Activated CD8-positive, alpha-beta memory T cell treated with anti-CD3 and anti-CD28 coated beads for 1 hour (primary cell): ENCODE data around the gene DTHD1.

Source experiments
- DNase-seq, 2 donors: peaks; one replicate each; pipeline ENCODE4 v3.0.0-alpha.2; 2020; ENCODE audit warnings: low read depth in 1 of 2; ENCODE audit errors: extremely low read depth in 1 of 2

The DTHD1 gene

DNA sequence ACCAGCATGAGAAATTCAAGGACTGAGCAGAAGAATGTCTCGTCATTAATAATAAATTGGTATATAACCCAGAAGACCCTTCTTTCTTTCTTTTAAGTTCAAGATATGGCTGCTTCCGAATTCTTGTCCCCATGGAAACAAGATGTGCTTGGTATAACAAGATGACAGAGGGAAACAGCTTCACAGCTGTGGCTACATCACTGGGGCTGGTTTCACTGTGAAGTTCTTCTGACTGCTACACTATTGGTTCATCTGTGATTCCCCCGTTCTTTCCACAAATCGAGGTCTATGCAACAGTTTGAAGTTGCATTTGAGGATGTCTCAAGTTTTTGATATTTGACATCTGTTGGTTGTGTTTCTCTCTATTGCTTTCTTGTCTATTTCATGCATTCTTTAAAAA lies 12.3 kb upstream of the DTHD1 start:
- DNase-seq = peak in 1 of 2 donors; percentile 26

DNA sequence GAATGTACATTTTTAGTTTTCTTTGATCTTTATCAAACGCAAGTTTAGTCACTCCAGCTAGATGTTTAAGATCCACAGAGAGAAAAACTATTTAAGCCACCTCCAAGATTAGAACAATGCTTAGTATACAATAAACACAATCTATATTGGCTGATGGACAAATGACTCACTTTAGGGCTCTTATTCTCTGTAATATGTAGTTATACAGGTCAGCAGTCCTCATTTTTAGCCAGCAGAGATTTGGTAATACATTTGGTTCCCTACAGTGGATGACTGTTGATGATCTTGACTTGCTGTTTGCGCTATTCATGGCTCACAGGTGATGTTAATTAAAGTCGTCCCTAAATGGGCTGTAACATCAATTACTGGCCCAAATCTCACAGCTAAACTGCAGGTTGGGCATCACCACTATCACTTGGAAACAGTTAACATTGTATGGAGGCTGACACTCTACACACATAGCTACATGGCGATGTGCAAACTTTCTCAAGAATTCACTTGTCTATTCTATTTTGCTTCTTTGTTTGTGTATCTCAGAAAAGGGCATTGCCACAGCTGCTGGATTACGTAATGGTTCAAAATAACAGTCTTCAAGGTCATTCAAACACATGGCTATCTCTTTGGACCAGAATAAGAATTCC lies 11.8 kb upstream of the DTHD1 start:
- DNase-seq = no peak

DNA sequence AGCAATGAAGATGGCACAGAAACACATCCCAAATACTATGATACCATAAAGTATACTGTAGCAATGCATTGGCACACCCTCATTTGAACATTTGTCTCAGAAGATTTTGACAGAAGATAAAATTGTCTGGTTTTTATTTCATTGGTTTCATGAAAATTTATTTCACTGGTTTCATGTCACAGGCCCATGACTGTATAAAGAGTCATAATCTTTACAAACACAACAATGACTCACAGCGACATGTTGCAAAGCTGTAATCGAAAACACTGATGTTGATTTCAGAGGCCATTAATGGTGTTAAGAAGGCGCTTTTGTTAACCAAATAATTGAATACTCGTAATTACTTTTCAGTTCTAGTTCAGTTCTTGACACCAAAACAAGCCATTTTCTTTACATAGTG lies 8.1 kb upstream of the DTHD1 start:
- DNase-seq = no peak

DNA sequence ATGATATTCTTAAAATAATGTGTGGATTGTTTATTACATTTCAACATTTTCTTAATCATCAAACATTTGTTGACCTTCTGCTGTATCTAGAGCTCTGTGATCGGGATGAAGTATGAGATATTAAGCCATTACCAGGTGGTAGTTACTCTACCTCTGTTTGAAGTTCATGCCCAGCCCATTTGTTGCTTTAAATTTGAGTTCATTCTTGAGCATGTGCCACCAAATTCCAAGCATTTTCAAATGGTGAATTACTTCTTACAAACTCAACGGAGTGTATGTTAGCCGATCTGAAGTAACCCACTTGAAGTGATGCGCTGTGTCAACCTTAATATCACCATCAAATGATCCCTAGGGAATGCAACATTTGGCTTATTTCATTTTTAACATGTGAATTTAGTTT lies 7.3 kb upstream of the DTHD1 start:
- DNase-seq = no peak

DNA sequence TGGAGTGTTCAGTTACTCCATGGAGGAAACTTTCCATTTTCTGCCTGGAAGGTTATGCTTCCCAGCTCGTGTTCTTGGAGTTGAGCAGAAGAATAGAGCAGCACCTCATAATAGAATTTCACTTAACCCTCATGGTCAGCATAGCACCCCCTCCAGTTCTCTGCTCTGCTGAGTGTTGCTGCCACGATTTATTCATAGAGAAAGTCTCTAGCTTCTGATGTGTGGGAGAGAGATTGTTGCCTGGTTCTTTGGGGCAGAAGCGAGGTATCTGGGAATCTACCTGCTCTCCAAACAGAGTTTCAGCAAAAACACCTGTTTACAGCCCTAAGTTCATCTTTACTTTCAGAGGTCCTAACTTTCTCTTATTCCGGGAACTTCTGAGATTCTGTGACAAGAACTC lies 3.9 kb upstream of the DTHD1 start:
- DNase-seq = no peak

DNA sequence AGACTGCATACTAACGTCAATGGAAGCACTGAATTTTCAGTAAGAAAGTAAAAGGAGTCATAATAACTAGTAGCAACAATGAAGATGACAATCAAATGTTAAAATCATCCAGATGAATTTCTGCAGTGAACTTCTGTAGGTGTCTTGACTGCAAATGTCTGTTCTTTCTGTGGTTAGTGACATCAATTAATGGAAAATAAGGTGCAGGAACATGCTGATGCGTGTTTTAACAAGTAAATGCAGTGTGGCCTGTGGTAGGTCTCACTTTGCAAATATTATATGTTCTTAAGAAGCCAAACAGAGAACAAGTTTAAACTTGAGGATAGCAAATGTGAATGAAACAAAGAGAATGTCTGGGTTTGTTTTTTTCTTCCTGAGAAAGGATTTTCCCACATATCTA lies 2.6 kb upstream of the DTHD1 start:
- DNase-seq = no peak

DNA sequence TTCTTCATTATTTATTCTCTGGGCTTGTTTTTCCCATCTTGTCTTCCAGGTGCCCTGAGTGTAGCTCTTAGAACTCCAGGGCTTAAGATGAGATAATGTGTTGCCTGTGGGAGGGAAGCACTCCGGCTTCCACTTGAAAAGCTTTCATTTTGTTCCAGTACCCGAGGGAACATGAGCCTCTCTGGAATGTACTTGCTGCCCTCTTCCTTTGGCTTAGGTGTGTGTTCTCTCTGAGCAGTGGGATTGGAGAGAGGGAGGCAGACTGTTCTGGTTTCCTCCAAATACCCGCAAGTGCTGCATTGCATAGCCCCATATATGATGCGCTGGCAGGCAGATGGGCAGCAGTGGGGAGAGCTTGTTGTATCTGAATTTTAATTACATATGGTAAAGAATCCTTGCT lies 861 bp upstream of the DTHD1 start:
- DNase-seq = no peak

DNA sequence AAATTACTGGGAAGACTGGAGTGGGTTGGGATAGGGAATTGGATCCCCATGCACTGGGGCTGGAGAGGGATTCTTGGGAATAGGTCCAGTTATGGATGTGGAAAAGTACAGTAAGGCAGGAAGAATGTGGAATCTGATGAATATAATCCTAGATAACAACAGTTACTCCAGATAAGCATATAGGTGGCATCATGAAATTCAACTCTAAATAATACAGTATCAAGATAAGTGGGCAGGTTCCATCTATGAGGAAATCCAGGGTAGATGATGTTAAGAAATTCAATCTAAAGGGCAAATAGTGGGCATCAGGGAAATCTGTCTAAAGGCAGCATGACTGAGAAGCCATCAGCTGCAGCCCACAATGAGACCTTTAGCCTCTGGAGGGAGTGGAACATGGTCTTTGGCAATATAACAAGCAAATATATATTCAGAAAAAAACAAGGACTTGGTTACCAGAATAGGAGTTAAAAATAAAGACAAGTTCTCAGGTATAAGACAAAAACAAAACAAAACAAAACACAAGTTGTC lies 1.2 kb downstream of the DTHD1 start:
- no peak for DNase-seq

DNA sequence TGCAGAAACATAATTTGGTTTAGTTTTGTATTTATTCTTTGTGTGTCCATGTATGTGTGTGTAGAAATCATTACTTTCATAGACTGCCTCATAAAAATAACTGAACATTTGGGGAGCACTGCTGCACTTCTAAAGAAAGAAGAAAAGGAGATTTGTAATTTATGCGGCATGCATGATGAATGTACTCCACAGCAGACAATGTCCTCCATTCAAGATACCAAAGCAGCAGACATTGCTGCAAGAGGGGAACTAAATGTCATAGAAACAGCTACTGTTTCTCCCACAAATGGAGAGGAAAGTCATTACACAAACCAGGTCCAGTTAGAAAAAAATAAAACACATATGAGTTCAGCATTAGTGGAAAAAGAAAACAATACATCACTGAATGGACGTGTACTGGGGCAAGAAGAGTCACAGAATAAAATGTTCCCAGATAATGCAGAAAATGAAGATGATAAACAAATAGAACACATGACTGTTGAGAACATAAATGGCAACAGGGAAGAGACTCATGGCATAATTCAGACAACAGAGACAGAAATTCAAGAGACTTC lies 2.6 kb downstream of the DTHD1 start:
- no peak for DNase-seq

DNA sequence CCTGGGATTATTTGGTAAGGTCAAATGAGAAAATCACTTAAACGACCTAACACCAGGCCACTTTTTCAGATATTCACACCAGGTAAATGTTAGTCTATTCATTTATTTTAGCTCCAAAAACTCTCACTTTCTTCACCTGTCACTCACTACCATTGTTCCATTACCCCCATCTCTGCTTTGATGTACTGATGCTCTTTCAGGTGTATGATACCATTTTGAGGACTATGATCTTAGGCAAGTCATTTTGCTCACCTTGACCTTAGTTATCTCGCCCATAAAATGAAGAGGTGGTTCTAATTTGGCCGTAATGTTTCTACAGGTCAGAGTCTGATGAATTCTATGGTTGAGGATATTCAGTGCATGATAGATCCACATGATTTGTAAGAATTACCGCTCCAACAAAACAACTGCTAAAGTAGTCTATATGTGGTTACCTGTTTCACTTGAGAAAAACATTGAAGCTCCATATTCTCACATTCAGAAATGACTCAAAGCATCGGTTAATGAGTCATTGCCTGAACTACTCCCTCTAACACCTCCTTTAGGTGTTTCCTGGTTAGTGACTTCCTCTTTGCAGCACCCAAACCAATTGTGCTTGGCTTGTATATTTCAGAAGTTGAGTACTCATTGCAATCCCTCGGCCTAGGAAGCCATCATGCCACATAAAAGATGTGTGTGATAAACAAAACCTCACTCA lies 4.5 kb downstream of the DTHD1 start:
- peak in 1 of 2 donors; percentile 18 for DNase-seq

DNA sequence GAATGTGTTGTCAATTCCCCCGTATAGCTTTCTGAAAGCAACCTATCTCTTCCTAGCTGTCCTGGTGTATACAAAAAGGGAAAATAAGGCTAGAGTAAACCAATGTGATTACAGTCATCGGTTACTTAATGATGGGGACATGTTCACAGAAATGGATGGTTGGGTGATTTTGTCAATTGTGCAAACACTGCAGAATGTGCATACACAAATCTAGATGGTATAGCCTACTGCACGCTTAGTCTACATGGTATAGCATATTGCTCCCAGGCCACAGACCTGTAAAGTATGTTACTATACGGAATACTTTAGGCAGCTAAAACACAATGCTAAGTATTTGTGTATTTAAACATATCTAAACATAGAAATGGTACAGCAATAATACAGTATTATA lies 5.1 kb downstream of the DTHD1 start:
- no peak for DNase-seq

DNA sequence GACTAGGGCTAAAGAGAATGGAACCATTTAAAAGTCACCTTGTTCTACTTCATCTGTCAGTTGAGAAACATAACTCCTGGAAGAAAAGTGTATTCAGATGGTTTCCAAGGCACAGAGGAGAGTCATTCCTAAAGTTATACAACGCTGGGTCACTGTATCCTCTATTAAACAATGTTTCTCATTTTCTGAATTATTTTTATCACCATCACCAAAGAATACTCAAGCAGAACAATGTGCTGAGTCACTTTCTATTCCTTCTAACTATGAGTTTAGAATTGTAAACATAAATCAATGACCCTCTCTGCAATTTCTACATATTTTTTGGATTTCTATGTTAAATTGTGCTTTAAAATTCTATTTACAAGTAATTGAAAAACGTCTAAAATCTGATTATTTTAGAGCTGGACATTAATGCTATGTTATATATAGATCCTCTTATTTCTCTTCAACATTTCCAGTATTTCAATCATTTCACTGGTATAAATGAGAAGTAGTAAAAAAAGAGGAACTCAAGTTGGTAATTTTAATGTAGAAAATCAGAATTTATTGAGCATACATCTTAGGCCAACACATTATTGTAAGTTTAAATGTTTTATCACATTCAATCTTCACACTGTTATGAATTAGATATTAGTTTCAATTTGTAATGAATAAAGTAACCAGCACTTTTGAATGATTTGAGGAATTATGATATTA lies 7.5 kb downstream of the DTHD1 start:
- DNase-seq = no peak

DNA sequence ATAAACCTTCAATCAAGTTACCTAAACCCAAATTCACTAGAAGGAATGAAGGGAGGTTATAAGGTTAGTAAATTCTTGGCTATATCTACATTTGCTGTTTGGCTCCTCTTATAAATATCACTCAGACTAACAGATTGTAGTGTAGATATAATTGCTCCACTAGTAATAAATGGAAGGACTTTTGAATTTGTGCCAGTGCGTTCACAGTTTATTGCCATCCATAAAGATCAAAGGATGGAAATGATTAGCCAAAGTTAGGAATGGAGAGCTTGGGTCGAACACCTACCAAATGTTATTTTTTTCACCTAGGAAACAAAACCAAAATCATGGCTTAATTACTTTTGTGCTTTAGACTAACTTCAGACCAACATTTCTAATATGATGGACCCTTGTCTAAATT lies 9.2 kb downstream of the DTHD1 start:
- DNase-seq = no peak

DNA sequence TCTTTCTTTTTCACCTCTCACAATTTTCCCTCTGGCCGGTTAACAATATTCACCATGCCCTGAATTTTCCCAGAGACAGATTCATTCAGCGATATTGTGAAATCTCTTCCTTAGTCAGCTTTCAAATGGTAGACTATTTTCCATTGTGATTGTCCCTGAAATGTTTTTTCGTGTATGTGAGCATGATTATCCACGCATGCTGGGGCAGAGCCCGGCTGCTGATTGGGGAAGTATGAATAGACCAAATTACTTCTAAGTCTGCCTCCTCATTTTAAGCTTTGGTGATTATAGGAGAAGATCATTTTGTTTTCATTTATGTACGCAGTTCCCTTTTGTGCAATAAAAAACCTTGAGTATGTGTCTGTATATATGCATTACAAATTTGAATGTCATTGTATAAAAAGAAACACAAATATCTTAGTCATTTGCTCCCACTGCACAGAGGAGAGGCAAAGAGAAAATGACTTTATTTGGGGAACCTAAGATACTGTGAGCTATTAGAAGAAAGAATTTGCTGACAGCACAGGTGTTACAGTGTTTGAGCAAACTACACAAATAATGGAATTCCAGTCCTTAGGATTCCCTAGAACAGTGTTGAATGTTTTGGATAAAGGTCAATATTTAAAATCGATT lies 11.3 kb downstream of the DTHD1 start:
- no peak for DNase-seq

DNA sequence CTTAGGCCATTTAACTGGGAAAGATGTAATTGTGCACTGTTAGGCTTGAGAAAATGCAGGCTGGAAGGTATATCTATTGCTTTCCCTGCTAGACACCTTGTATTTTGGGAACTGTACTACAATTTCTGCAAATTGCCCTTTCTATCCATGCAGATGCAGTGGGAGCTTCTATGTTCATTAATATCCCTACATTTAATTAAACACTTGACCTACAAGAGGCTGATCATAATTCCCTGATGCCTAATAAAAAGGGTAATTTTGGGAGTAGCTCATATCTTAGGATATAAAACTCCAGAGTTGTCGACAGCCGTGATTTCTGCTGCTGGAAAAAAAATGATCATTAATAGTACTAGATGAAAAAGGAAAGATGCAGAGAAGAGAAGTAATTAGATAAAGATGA lies 19.7 kb downstream of the DTHD1 start:
- DNase-seq = no peak

DNA sequence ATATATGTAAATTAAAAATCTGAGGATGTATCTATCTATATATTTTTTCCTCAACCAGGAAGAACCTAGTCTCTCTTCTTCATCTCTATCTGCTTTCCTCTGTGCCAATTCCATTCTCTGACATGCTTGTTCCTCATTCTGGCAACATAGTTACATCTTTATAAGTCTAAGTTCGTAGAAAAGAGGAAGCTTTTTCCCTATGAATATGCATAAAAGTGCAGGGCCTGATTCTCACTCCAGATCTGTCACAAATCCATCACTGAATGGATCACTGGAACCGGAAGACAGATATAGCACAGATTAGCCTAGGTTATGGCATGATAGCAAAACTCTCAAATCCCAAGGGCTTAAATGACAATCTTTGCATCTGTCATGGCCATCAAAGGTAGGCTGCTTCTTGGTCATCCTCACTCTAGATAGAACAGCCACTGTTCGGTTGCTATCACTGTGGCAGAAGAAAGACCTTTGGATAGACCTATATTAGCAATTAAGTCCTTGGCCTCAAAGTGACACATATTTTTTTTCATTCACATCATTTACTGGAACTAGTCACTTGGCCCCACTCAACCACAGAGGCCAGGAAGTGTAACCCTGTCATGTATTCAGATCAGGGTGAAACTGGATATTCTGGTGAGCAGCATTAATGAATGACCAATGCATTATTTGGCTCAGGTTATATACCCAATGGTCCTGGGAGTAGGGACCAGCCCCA lies 22.2 kb downstream of the DTHD1 start:
- no peak for DNase-seq

DNA sequence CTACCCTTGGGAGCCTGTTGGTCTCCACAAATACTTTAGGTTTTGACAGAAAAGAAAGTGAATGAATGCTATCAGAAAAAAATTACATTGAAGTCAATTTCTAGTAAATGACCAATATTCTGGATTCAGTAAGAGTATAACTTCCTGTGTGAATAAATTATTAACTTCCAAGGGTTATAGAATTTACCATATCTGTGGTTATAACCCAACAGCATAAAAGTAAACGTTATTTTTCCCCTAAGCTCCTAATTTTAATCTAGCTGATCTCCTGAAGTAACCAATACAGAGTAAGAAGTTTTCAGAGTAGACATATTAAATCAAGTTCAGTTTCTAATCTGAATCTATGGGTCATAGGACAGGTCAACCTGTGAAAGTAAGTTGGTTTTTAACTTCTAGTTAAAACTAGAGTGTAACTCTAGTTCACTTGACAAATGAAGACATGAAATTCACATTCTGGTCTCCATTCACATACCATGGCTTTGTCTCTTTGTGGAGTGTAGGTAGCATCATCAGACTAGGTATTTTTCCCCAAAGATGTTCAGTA lies 22.8 kb downstream of the DTHD1 start:
- DNase-seq = no peak

DNA sequence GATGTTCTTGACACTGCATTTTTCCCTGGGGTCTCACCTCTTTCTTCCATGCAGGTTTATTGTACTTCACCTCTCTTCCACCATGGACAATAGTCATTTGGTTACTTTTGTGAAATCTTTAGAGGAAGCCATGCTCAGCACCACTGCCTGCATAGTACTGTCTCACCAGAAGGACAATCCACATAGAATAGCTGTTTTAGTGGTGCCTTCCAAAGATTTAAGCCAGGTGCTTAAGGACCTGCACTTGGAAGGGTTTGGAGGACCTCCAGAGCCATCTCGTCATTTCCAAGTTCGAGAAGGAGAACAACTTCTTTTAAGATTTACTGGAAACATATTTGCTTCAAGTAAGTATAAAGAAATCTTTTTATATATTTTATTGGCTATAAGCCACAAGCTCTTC lies 26.7 kb downstream of the DTHD1 start:
- DNase-seq = no peak

DNA sequence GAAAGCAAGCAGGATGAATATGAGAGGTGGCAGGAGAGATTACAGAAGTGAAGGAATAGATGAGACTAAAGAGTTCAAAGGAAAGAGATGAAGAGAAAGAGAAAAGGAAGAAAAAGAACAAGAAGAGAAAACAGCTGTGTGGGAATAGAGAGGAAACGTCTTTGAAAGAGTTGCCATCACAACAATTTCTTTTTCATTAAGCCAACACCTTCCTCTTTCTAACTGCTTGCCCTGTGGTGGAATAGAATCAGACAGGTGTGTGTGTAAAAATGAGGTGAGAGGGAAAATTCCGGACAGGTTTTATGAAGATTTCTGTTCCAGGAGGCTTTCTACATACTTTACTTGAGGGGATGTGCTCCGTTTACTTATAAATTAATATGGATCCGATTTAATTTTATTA lies 28.8 kb downstream of the DTHD1 start:
- DNase-seq = no peak

DNA sequence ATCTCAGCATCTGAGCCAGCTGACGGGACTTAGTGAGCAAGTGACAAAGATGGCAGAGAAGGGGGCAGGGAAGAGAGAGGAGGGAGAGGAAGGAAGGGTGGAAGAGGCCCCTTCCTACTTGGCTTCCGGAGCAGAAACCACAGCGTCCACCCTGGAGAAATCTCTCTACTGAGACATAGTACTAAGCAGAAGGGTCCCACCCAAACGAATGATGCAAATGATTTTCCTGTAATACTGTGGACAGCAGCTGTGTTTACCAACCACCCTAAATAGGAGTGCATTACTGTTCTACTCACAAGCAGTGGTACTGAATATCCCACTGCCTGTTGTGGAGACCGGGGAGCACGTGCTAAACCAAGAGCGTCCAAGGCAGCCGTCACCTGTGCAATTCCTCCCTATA lies 29.4 kb downstream of the DTHD1 start:
- no peak for DNase-seq
